Measurements from ENCODE around the gene OR2M4.

GRCh38 chr1:248225537-248225936 is 5.7 kb upstream of the OR2M4 start:
- TF ChIP-seq TAF1 (IDR thresholded peaks at IDR 0.05; ENCODE audit: low read depth, low read length) (no peak), PAX5 (IDR thresholded peaks at IDR 0.05; ENCODE audit: insufficient read depth, low read length, severe bottlenecking) (no peak)
